ENCODE data around the gene ATF6.

DNA sequence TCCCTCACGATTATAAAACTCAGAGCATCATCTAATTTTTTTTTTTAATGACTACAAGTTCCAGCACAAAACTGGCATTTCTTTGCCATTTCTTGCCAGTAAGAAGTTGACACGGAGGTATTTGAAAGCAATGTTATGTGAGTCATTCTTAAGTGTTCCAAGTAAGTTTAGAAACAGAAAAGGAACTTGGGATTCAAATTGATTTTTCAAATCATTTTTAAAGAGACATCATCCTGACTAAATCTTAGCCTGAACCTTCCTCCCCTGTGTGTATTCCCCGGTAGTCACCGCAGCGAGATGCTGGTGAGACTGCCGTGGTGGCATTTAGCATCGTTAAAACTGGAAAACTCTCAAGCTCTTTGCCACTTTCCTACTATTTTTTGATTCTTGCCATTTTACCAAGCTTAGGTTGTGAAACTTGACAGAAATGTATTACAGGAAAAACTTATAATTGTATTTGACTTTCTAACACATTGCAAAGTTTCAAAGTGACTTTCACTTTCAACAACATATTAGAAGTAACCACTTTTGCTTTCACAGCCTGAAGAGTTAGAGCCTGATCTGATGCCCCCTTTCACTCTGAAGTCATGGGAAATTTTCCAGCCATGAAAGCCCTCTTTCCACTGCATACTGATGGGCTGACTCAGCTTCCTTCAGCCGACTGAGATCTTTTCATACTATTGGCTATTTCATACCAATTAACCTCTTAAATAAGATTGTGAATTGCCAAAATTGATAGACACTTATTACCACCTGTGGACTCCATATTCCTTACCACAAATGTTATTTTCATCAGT, 196.2 kb downstream of the ATF6 start:
- TF ChIP-seq NFE2L1 (CRISPR knock-in tag; IDR thresholded peaks at IDR 0.05) (no peak), CTCF (IDR thresholded peaks at IDR 0.05) (no peak), USF2 (CRISPR knock-in tag; IDR thresholded peaks at IDR 0.05) (no peak), FOXP4 (CRISPR knock-in tag; IDR thresholded peaks at IDR 0.05) (no peak), ELF4 (CRISPR knock-in tag; IDR thresholded peaks at IDR 0.05; ENCODE audit: low read depth) (no peak), TCF7 (CRISPR knock-in tag; IDR thresholded peaks at IDR 0.05; ENCODE audit: low read depth) (no peak)
- TF ChIP-seq, protein P1, sequence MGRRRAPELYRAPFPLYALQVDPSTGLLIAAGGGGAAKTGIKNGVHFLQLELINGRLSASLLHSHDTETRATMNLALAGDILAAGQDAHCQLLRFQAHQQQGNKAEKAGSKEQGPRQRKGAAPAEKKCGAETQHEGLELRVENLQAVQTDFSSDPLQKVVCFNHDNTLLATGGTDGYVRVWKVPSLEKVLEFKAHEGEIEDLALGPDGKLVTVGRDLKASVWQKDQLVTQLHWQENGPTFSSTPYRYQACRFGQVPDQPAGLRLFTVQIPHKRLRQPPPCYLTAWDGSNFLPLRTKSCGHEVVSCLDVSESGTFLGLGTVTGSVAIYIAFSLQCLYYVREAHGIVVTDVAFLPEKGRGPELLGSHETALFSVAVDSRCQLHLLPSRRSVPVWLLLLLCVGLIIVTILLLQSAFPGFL (CRISPR knock-in tag; IDR thresholded peaks at IDR 0.05; ENCODE audit: borderline replicate concordance), result no peak

Data from WTC11 (cell line).